Mucosa of gallbladder (tissue), 1 donor: ENCODE measurements around the gene APLP2. TPM values are rescaled to one million over a fixed set of nuclear protein-coding genes. Genes with fewer than 3 reads are reported as not detected.
"Not testable (repeated sequence)": the region's sequence is repeated elsewhere in the genome, so short reads cannot be mapped to it uniquely, and the experiment has no call there.

Experiments used
- DNase-seq: peaks from one replicate; pipeline ENCODE4 v3.0.0-alpha.2; 2020; ENCODE audit warnings: low spot score
- total RNA-seq: library from RNA; stranded (reverse); gene quantifications from one replicate; pipeline ENCODE4 v1.2.1, GENCODE V29; 2021
- donor health status: DM: no; HTN: no; CAD: no.

Gene APLP2
- total RNA-seq, 1 donor from 2014 or later = 502 TPM

DNA sequence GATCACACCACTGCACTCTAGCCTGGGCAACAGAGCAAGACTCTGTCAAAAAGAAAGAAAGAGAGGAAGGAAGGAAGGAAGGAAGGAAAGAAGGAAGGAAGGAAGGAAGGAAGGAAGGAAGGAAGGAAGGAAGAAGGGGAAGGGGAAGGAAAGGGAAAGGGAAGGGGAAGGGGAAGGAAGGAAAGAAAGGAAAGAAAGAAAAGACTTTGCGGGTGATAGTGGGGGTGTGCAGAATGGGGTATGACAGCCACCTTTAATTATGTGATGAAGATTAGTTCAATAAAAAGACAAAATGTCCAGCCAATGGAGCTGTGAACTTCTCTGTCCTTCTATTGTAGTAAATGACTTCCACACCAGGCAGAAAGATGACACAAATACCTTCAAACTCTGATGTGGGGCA is 8.7 kb upstream of the APLP2 start:
- DNase-seq = no peak

DNA sequence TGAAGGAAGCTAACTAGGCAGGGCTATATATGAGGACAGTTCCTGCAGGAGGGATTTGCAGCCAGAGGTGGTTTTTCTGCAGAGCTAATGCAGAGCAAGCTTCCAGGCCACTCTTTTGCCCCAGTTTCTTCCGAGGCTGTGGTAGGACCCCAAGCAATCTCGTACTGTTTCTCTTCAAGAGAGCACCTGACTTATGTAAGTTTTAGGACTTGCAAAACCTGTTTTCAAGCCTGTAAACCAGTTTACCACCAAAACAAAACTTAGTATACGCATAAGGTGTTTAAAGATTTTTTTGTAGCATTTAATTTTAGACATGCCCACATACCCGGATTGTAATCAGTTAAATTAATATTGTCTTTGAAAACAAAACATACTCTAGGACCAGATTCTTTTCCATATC is 7.7 kb upstream of the APLP2 start:
- no peak for DNase-seq

DNA sequence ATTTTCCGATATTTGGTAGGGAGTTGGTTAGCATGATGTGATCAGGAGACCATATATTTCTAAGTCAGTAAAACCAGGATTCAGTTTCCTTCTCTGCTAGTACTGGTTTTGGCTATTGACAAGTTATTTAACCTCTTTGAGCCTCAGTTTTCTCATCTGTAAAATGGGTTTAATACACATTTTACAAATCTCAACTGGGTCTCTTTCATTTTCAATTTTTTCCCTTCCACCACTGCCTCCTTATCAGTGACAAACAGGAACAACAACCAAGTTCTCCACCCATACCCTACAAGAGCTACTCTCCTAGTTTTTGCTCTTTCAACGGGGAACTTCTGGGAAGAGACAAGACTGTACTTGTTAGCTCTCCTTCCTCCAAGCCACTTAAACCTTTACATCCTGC is 6.2 kb upstream of the APLP2 start:
- DNase-seq = no peak

DNA sequence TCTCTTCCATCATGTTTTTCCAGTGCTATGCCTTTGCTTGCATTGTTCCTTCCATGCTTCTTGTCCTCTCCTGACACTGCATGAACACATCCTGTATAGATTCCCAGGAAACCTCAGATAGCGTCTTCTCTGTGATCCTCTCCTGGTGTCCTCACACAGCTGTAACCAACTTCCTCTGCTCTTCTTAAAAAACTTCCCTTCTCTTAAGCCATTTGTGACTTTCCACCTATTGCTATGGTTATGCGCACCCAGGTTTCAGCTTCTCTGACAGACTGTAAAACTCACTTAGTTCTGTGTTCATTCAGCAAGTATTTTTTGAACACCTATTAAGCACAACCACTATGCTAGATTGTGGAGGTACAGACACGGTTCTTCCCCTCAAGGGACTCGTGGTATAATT is 5.1 kb upstream of the APLP2 start:
- DNase-seq = no peak

DNA sequence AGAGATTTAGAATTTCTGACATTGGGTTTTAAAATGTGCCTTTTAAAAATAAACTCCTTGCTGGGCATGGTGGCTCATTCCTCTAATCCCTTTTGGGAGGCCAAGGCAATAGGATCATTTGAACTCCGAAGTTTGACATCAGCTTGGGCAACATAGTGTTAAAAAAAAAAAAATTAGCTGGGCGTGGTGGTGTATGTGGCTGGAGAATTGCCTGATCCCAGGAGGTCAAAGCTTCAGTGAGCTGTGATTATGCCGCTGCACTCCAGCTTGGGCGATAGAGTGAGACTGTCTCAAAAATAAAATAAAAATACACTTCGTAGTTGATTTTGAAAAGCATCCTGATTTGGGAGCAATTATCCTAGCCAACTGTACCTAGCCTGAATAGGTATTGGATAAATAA is 3.4 kb upstream of the APLP2 start:
- DNase-seq = no peak

DNA sequence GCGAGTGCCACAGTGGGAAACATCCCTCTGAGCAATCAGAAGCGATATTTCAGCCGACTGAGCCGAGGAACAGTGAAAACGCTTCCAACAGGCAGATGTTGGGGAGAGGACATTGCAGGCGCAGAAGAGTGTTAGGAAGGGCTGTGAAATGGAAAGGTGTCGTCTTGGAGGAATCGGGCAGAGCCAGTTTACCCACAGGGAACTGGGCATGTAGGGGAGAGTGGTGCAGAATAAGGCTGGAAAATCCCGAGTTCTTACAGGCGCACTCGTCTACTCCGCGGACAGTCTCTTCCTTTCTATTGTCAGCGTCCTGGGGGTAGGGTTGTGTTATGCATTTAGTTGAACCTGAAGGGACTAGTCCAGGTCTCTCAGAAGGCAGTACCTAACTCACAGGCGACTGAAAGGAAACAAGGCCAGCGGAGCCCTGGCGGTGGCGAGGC is 1.1 kb upstream of the APLP2 start:
- no peak for DNase-seq

DNA sequence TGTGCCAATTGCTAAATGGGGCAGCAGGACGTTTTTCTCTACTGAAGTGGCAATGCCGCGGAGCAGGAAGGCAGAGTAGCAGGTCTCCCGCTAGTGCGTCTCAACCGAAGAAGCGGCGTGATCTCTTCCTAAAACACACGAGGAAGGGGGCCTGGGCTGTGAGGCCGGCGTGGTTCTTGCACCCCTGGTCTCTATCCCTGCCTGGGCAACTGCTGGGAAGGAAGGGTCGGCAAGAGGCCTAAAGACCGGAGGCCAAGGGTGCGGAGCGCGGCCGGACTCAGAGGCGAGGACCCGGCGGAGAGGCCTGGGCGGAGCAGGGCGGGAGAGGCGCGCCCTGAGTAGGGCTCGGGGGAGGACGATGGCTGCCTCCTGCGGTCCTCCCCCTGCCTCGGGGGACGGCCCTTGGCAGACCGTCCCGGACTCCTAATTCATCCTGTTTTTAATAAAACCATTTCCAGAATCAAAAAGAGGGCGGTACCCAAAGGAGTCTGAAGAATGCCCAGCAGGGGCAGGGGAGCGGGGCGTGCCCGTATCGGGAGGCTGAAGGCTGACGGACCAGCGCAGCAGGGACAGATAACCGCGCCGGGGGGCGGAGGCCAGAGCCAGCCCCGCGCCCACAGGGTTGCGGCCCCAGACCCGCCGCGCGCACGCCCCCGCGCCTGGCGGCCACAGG is 572 bp upstream of the APLP2 start:
- DNase-seq = peak; percentile 49

DNA sequence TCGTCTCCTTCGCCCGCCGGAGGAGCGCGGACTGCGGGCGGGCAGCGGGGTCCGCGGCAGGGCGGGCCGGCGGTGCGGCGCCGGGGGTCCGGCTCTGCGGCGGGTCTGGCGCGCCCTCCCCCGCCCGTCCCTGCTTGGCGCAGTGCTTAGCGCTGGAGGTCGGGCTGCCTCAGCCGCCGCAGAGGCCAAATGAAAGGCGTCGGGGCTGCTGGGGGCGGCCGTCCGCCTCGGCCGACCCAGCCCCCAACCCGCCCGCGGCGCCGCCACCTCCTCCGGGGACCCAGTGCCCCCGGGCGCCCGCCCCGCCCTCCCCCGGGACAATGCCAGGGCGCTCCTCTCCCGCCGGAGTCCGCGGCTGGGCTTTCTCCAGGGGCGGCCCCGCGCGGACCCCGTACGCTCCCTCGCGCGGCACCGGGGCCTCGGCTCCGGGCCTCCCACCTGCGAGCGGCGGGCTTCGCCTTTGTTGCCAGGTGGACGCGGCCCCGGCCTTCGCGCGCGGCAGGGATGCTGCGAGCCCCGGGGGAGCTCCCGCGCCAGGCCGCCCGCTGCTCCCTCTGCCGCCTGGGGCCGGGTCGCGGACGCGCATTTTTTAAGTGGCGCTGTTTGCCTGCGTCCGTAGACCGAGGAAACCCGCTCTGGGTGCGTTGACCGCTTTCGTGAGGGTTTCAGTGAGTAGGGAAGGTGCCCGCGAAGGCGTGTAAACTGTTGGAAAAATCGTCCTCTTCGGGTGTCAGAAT is 583 bp downstream of the APLP2 start:
- DNase-seq = peak; percentile 39

DNA sequence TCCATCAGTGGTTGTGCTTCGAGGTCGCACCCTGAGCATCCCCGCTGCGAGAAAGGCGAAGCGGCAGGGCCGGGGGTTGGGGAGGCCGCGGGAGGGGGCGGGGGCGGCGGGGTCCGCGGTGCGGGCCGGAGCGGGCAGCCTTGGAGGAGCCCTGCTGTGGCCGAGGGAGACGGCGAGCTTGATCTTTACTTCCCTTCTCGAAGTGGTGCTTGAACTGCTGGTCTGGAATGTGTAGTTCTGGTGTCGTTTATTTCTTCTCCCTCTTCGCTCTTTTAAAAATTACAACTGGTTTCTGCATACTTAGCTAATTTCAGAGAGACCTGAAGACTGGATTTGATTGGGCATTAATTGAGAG is 1.1 kb downstream of the APLP2 start:
- DNase-seq = no peak

DNA sequence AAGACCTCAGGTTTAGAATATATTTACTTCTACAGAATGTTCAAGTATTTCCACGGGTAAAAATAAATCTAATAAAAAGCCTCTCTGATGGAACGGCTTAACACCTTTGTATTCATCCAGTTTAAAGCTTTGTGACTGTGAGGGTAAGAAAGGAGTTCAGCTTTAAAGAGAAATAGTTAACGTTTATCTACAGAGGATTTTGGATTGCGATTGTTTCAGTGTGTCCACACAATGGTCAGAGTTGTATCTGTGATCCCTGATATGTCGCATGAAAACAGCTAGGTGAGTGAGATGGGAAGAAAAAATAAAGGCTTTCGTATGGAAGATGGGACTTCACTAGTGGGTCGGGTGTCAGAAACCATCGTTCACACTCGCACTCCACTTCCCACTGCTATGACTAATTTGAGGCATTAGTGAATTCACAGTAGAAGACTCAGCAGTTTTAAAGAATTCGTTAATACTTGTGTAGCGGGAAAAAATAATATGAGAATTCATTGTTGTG is 1.6 kb downstream of the APLP2 start:
- DNase-seq = no peak

DNA sequence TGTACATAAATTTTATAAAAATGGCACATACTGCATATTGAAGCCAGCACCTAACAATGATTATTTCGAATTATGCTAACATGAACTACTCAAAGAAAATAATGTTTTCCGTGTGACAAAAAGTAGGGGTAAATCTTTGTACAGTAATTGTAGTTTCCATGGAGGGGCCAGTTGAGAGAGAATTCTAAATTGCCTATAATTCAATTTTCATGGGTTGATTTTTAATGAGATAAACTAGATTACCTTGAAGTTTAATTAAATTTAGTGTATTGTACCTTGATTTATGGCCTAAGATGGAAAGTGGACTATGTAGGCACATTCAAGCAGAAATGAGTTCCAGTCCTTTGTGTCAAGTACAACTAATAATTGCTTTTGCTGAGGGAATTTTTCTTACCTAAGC is 5.0 kb downstream of the APLP2 start:
- DNase-seq = no peak

DNA sequence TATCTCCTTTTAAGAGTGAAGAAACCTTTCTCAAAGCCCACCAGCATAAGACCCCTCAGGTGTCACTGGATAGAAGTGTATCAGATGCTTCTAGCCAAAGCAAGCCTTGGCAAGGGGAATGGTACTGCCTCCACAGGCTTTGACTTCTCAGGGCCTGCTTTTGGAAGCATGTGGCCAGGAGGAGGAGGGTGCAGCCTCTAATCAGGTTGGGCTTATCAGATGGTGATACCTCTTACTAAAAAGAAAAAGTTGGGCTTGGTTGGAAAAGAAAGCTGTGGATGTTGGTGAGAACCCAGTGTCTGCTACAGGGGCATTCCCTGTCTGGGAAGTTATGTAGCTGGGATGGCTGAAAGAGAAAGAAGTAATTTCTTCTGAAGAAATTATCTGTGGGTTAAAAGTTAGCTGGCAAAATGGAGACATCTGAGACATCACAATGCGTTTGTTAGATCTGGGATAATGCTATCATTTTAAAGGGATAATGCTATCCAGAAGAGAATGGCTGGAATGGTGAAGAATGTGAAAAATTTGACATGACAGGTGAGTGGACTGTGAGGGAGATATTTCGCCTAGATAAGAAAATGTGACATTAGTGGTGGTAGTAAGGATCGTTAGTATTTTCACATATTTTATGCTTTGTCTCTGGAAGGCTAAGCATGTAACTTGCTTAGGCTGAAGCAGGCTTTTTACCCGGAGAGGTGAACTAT is 7.2 kb downstream of the APLP2 start:
- no peak for DNase-seq

DNA sequence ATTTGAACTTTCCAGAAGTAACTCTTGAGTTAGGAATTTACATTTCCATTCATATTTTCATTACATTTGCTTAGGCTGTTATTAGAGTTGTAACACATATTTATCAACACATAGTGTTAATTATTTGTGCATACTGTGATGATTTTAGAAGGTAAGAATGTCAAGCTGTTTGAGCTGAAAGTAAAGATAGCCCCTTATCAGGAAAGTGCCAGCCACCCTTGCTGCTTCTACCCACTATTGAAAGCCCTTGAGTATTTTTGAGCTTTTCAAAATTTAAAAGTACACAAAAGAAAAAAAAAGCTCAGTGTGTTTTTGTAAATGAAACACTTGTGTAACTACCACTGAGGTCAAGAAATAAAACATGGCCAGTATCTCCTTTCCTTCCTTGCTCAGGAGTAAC is 8.0 kb downstream of the APLP2 start:
- DNase-seq = no peak

DNA sequence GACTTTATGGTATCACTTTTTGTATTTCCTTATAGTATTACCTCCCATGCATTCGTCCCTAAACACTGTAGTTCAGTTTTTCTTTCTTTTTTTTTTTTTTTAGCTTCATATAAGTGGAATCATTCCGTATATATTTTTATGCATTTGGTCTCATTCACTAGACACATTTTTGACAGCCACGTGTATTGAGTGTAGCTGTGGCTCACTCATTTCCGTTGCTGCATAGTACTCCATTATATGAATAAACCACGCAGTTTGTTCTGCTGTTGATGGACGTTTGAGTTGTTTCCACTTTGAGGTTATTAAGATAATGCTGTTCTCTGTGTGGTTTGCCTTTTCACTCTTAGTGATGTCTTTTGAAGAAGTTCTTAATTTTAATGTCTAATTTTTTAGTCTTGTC is 8.4 kb downstream of the APLP2 start:
- DNase-seq = no peak

DNA sequence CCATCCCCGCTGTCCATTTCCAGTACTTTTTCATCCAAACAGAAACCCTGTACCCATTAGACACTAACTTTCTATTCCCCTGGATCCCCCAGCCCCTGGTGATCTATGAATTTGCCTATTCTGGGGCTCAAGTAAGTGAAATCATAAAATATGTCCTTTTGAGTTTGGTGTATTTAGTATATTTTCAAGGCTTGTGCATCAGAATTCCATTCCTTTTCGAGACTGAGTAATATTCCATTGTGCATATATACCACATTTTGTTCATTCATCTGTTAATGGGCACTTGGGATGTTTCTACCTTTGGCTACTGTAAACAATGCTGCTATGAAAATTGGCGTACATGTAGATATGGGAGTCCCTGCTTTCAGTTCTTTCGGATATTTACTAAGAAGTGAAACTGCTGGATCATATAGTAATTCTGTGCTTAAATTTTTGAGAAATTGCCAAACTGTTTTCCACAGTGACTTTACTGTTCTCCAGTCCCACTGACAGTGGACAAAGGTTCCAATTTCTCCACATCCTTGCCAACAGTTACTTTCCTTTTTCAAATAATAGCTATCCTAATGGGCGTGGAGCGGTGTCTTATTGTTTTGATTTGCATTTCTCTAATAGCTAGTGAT is 16.1 kb downstream of the APLP2 start:
- DNase-seq = no peak

DNA sequence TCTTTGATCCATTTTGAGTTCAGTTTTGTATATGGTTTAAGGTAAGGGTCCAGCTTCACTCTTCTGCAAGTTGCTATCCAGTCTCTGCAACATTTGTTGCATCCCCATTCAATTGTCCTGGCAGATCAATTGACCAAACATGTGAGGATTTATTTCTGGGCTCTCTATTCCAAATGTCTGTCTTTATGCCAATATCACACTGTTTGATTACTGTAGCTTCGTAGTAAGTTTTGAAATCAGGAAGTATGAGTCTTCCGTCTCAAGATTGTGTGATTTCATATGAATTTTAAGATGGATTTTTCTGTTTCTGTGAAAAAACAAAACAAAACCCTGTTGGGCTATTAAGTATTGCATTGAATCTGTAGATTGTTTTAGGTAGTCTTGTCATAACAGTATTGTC is 17.0 kb downstream of the APLP2 start:
- no peak for DNase-seq

DNA sequence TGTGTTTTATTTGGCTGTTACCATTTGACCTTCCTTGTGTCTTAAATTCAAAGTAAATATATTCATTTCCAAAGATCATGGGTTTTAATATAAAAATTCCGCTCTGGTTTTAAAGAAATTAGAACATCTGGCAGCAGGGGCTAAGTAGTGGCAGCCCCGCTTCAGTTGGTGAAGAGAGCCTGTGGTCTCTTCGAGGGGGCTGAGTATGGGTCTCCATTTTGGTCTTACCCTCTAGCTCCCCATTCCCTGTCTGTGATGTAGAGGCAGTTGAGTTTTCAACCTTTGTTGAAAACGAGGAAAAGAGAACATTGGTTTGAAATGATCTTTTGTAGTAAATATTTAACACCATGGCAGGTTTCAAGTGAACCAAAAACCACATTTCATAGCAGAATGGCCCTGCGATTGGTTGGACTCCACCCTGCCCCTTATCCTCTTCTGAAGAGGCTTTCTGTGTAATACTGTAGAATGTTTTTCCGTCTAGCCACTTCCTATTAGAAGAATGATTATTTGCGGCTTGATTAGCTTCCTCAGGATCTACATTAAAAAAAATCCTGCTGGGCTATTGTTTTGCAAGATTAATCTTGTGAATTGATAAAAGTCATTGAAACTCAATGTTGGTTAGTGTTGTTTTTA is 17.7 kb downstream of the APLP2 start:
- DNase-seq = no peak

DNA sequence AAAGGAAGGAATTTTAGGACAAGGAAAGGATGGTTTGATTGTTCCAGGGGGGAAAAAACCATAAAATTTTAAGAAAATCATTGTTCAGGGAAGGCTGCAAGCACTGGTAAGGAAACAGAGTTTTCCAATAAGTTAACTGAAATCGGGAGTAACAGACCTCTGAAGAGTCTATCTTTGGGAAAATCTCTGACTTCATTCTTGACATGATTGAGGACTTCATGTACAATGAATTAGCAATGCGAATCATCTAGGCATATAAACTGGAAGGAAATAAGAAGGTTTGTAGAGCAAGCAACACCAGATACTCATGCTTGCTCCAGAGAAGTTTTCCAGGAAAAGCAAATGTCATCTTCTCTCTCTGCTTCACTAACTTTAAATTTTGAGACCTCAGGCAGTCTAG is 18.5 kb downstream of the APLP2 start:
- no peak for DNase-seq

DNA sequence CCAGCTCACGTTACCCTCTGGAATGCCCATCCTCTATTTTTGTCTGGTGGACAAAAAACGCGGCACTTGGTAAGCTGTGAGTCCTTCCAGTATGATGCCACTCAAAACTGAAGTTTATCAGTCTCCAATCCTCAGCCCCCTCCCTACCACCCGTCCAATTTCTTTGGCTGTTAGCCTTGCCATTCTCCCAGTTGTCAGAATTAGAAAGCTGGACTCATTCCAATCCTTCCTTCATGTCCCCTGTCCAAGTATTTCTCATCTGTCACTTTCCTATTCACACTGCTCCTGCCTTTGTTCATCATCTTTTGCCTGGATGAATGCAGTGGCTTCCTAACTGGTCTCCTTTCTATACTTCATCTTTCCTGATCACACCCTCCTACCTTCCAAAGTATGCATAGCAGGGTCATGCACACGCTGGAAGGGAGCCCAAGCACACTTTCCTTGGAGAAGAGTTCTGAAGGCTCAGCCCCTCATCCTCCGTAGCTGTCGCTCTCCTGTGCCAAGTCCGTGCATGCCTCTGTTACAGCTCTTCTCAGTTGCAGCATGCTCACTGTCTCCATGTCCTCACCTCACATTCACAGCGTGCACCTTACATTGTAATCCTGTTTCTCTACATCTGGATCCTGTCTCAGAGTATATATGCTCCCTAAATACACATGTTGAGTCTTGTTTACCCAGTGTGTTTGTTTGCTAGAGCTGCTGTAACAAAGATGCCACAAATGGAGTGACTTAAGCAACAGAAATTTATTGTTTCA is 19.4 kb downstream of the APLP2 start:
- DNase-seq = no peak

DNA sequence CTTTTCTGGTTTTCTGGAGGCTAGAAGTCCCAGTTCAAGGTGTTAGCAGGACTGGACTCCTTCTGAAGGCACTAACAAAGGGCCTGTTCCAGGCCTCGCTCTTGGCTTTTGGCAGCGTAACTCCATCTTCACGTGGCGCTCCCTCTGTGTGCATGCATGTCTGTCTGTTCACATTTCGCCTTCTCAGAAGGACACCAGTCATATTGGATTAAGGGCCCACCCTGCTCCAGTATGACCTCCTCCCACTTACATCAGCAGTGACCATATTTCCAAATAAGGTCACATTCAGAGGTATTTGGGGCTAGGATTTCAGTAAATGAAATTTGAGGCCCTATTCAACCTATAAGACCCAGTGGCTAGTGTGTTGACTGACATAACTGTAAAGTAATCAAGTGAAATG is 20.0 kb downstream of the APLP2 start:
- no peak for DNase-seq

DNA sequence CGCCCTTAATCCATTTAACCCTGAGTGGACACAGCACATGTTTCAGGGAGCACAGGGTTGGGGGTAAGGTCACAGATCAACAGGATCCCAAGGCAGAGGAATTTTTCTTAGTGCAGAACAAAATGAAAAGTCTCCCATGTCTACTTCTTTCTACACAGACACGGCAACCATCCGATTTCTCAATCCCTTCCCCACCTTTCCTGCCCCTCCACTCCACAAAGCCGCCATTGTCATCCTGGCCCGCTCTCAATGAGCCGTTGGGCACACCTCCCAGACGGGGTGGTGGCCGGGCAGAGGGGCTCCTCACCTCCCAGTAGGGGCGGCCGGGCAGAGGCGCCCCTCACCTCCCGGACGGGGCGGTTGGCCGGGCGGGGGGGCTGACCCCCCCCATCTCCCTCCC is 20.8 kb downstream of the APLP2 start:
- not testable (repeated sequence) for DNase-seq
